Spinal cord (tissue), 10 donors: ENCODE measurements around the gene CFAP54. TPM values are rescaled to one million over a fixed set of nuclear protein-coding genes. Genes with fewer than 3 reads are reported as not detected.
"Not testable (repeated sequence)": the region's sequence is repeated elsewhere in the genome, so short reads cannot be mapped to it uniquely, and the experiment has no call there.

Experiments used
- DNase-seq, 6 donors: peaks; one replicate each; pipeline versions ENCODE4 v3.0.0 to v3.0.0-alpha.2; 2013 to 2015; ENCODE audit warnings: low spot score in 6 of 6, low read depth in 4 of 6
- H3K27ac ChIP-seq: one replicate; pipeline ENCODE4 v1.5.1; 2013; ENCODE audit warnings: low read depth, low read length, control low read depth
- H3K27me3 ChIP-seq: one replicate; pipeline ENCODE4 v1.6.1; 2013; ENCODE audit warnings: low read length; ENCODE audit not compliant: control insufficient read depth, insufficient read depth
- H3K36me3 ChIP-seq: one replicate; pipeline ENCODE4 v1.6.1; 2013; ENCODE audit warnings: low read length; ENCODE audit not compliant: control insufficient read depth, insufficient read depth
- H3K4me1 ChIP-seq: one replicate; pipeline ENCODE4 v1.6.1; 2013; ENCODE audit warnings: low read length; ENCODE audit not compliant: control insufficient read depth, insufficient read depth
- H3K4me3 ChIP-seq: one replicate; pipeline ENCODE4 v1.5.1; 2013; ENCODE audit warnings: low read depth, low read length, control low read depth
- H3K9me3 ChIP-seq: one replicate; pipeline ENCODE4 v1.6.1; 2013; ENCODE audit warnings: low read length; ENCODE audit not compliant: control insufficient read depth, insufficient read depth
- WGBS: methylation state at CpG from one replicate; pipeline ENCODE4 v1.1.5; 2013; ENCODE audit warnings: missing lambda C conversion rate; ENCODE audit not compliant: insufficient coverage; 5-methylcytosine and 5-hydroxymethylcytosine counted together
- polyA plus RNA-seq, 2 donors: library from polyadenylated mRNA; unstranded; fragments of 120-200 nt; gene quantifications; one replicate each; pipeline ENCODE4 v1.2.1, GENCODE V29; 2013; ENCODE audit not compliant: insufficient read length in 2 of 2
- total RNA-seq, 2 donors: library from RNA; depleted of rRNA in 1 of 2; stranded (reverse); fragments of 120-200 nt in 1 of 2; fragments of >200 nt in 1 of 2; gene quantifications; one replicate each; pipeline versions ENCODE4 v1.2.3 to v1.2.4, GENCODE V29; 2013 to 2014
- donor health status: healthy.

Gene CFAP54
- total and polyA plus RNA-seq, 4 donors = 3.3 to 21.3 (median 11.1) TPM

DNA sequence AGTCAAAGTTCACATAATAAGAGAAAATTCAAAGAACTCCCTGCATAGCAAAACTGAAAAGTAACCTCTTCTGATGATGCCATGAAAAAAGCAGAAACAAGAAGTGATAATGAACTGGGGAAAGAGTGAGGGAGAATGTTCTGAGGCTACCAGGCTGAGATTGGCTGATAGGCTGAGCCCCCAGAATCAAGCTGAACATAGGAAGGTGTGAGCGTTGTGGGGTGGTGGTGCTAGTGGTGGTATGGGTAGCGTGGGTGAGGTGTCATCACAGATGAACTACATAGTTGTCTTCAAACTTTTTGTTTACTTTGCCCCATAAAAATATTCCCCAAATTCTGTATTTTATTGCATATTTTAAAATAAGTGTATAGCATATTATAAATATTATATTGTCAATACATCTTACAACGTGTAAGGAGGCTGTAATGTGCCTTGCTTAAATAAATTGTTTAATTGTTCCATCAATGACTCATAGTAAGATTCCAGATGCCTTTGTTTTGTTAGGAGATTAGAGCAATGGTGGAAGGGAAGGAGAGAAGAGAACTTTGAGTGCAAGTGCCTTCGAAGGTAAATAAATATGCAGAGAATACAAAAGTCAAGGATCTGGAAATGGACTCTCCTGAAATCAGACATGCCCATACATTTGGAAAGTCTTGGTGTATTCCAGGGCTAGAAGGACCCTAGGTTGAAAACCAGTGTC, 15.8 kb upstream of the CFAP54 start:
- DNase-seq = no peak
- no peak overlapping the region for H3K27ac ChIP-seq
- H3K9me3 ChIP-seq = peaks cover 2% of the 10 kb centered on the region
- no CpG with 5 or more reads among the region's 4 CpGs for WGBS
- no peaks in the 10 kb centered on the region for H3K36me3 ChIP-seq
- H3K27me3 ChIP-seq = no peaks in the 10 kb centered on the region
- no peak overlapping the region for H3K4me3 ChIP-seq
- no peaks in the 10 kb centered on the region for H3K4me1 ChIP-seq

- H3K27me3 ChIP-seq = no peaks in the 10 kb centered on the region
- H3K4me1 ChIP-seq = no peaks in the 10 kb centered on the region
- 88% methylated on average over 1 of the region's 4 CpGs for WGBS
- H3K36me3 ChIP-seq = no peaks in the 10 kb centered on the region
- H3K4me3 ChIP-seq = no peak overlapping the region
- H3K9me3 ChIP-seq = peaks cover 2% of the 10 kb centered on the region
- no peak for DNase-seq
- H3K27ac ChIP-seq = no peak overlapping the region
These were observed 15.2 kb upstream of the CFAP54 start for GRCh38 chr12:96474206-96474605.

GRCh38 chr12:96478011-96478410, 11.4 kb upstream of the CFAP54 start:
- WGBS = 40% methylated on average over 1 of the region's 3 CpGs
- Histone ChIP-seq H3K36me3 (no peaks in the 10 kb centered on the region), H3K27ac (no peak overlapping the region), H3K4me3 (no peak overlapping the region), H3K27me3 (no peaks in the 10 kb centered on the region), H3K9me3 (no peaks in the 10 kb centered on the region), H3K4me1 (no peaks in the 10 kb centered on the region)
- DNase-seq = no peak

DNA sequence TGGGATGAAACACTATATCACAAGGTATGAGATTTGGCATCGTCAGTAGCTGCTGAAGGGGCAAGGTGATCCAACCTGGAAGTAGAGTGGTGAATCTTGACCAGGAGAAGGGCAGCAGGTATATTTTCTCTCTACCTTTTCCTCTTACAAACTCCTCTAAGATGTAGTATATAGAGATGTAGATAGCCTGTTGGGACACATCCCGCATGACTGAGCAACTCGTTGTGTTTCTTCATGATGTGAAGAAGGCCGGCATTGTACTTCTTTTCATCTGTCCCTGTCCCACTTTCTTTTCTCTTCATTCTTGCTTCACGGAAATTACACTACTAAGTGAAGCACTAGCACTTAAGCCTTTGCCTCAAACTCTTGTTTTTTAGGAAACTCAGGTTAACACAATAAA, 7.3 kb upstream of the CFAP54 start:
- Histone ChIP-seq H3K4me1 (no peaks in the 10 kb centered on the region), H3K27ac (no peak overlapping the region), H3K4me3 (no peak overlapping the region), H3K27me3 (no peaks in the 10 kb centered on the region), H3K36me3 (no peaks in the 10 kb centered on the region), H3K9me3 (no peaks in the 10 kb centered on the region)
- no peak for DNase-seq
- WGBS = no CpG with 5 or more reads among the region's 5 CpGs

DNA sequence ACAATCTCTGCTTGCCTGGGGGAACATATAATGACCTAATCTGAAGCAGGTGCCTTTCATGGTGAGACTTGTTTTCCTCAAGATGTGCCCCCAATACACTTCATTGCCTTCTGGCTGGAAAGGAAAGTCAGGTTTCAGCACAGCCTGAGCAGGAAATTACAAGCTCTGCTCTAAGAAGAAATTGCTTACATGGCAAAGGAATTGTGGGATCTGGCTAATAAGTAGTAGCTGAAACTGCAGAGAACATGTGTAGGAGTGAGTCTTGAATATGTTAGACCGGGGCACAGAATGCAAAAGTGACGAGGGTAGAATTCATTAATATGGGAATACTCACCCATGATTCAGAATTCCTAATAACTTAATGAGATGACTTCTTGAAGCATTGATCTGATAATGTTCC, 6.3 kb upstream of the CFAP54 start:
- Histone ChIP-seq H3K36me3 (no peaks in the 10 kb centered on the region), H3K9me3 (no peaks in the 10 kb centered on the region), H3K27ac (no peak overlapping the region), H3K4me1 (no peaks in the 10 kb centered on the region), H3K4me3 (no peak overlapping the region), H3K27me3 (no peaks in the 10 kb centered on the region)
- DNase-seq = no peak
- WGBS = no CpG with 5 or more reads among the region's 2 CpGs

DNA sequence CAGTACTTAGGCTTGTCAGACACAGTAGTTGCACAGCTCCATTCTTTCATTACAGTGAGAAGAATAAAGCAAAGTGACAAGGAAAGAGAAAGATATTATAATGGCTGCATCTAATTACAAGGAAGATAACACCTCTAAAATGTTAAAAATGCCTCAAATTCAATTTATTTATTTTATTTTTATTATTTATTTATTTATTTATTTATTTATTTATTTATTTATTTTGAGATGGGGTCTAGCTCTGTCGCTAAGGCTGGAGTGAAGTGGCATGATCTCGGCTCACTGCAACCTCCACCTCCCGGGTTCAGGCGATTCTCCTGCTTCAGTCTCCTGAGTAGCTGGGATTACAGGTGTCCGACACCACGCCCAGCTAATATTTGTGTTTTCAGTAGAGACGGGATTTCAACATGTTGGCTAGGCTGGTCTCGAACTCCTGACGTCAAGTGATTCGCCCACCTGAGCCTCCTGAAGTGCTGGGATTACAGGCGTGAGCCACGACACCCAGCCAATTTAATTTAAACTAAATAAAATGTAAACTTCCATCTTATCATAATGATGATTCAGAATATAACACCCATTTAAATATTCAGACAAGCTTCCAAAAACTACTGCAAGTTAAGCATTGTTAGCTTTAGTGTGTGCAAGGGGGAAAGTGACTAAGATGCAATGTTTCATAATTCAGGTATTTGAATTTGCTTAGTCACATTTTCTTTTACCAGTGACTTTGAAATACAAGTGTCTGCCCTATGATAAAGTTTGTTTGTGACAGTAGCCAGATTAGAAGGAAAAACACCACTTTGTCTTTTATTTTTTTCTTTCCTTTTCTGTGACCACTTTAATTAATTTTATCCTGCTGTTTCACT, 2.4 kb upstream of the CFAP54 start:
- WGBS = 97% methylated on average over 4 of the region's 12 CpGs

DNA sequence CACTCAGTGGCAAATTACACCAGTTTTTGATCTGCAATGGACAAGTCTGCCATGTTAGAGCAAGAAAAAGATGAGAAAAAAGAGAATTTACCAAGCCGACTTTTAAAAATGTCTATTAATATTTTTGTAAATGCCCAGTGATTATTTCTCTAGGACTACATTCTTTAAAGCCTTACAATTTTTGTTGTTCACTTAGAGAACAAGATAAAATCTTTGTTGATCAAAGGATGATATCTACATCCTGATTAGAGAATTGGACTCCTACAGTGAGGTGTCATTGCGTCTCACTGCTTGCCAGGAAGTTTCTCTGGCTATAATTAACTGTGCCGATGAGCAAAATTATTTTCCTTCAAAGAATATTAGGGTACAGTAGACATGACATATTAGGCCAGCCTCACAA, 1.7 kb upstream of the CFAP54 start:
- H3K4me3 ChIP-seq = no peak overlapping the region
- no peaks in the 10 kb centered on the region for H3K27me3 ChIP-seq
- no peak overlapping the region for H3K27ac ChIP-seq
- no peak for DNase-seq
- H3K36me3 ChIP-seq = no peaks in the 10 kb centered on the region
- WGBS = 100% methylated on average over 1 of the region's 3 CpGs
- H3K9me3 ChIP-seq = no peaks in the 10 kb centered on the region
- H3K4me1 ChIP-seq = peaks cover 9% of the 10 kb centered on the region

More for the DNA sequence above, 2.4 kb upstream of the CFAP54 start:
- DNase-seq = no peak
- no peaks in the 10 kb centered on the region for H3K9me3 ChIP-seq
- H3K4me3 ChIP-seq = no peak overlapping the region
- H3K27ac ChIP-seq = no peak overlapping the region
- H3K27me3 ChIP-seq = no peaks in the 10 kb centered on the region
- peaks cover 9% of the 10 kb centered on the region for H3K4me1 ChIP-seq
- no peaks in the 10 kb centered on the region for H3K36me3 ChIP-seq

- DNase-seq = no peak
- H3K36me3 ChIP-seq = no peaks in the 10 kb centered on the region
- no peaks in the 10 kb centered on the region for H3K27me3 ChIP-seq
- H3K4me1 ChIP-seq = peaks cover 9% of the 10 kb centered on the region
- no peak overlapping the region for H3K4me3 ChIP-seq
- no peak overlapping the region for H3K27ac ChIP-seq
- no peaks in the 10 kb centered on the region for H3K9me3 ChIP-seq
These were observed 3.7 kb downstream of the CFAP54 start for GRCh38 chr12:96493106-96493505.

DNA sequence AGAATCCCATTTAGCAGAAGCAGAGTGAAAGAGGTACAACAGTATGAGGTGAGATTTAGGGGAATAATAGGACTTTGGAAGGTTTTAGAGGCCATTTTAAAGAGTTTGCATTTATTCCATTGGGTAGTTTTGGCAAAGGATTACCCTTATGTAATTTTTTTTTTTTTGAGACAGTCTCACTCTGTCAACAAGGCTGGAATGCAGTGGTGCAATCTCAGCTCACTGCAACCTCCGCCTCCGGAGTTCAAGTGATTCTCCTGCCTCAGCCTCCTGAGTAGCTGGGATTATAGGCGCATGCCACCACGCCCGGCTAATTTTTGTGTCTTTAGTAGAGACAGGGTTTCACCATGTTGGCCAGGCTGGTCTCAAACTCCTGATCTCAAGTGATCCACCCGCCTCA, 4.8 kb downstream of the CFAP54 start:
- H3K9me3 ChIP-seq, H3K36me3 ChIP-seq, H3K4me3 ChIP-seq, DNase-seq, H3K4me1 ChIP-seq, H3K27ac ChIP-seq, H3K27me3 ChIP-seq: not testable (repeated sequence)
- no CpG with 5 or more reads among the region's 6 CpGs for WGBS

GRCh38 chr12:96495155-96495554, 5.8 kb downstream of the CFAP54 start:
- Histone ChIP-seq H3K36me3 (no peaks in the 10 kb centered on the region), H3K27ac (no peak overlapping the region), H3K9me3 (no peaks in the 10 kb centered on the region), H3K27me3 (no peaks in the 10 kb centered on the region), H3K4me3 (no peak overlapping the region), H3K4me1 (no peaks in the 10 kb centered on the region)
- WGBS = 91% methylated on average over 9 of the region's 11 CpGs
- no peak for DNase-seq
